Spinal cord (tissue), 10 donors: ENCODE data around the gene SHANK2. TPM values are rescaled to one million over a fixed set of nuclear protein-coding genes. Genes with fewer than 3 reads are reported as not detected.
A peak's percentile ranks its signal among the peaks of the same experiment; 100 is the strongest.

ENCODE experiments used
- DNase-seq, 6 donors: peaks; one replicate each; pipeline versions ENCODE4 v3.0.0 to v3.0.0-alpha.2; 2013 to 2015; ENCODE audit warnings: low spot score in 6 of 6, low read depth in 4 of 6
- H3K27ac ChIP-seq: one replicate; pipeline ENCODE4 v1.5.1; 2013; ENCODE audit warnings: low read depth, low read length, control low read depth
- H3K27me3 ChIP-seq: one replicate; pipeline ENCODE4 v1.6.1; 2013; ENCODE audit warnings: low read length; ENCODE audit not compliant: control insufficient read depth, insufficient read depth
- H3K36me3 ChIP-seq: one replicate; pipeline ENCODE4 v1.6.1; 2013; ENCODE audit warnings: low read length; ENCODE audit not compliant: control insufficient read depth, insufficient read depth
- H3K4me1 ChIP-seq: one replicate; pipeline ENCODE4 v1.6.1; 2013; ENCODE audit warnings: low read length; ENCODE audit not compliant: control insufficient read depth, insufficient read depth
- H3K4me3 ChIP-seq: one replicate; pipeline ENCODE4 v1.5.1; 2013; ENCODE audit warnings: low read depth, low read length, control low read depth
- H3K9me3 ChIP-seq: one replicate; pipeline ENCODE4 v1.6.1; 2013; ENCODE audit warnings: low read length; ENCODE audit not compliant: control insufficient read depth, insufficient read depth
- WGBS: methylation state at CpG from one replicate; pipeline ENCODE4 v1.1.5; 2013; ENCODE audit warnings: missing lambda C conversion rate; ENCODE audit not compliant: insufficient coverage; 5-methylcytosine and 5-hydroxymethylcytosine counted together
- polyA plus RNA-seq, 2 donors: library from polyadenylated mRNA; unstranded; fragments of 120-200 nt; gene quantifications; one replicate each; pipeline ENCODE4 v1.2.1, GENCODE V29; 2013; ENCODE audit not compliant: insufficient read length in 2 of 2
- total RNA-seq, 2 donors: library from RNA; depleted of rRNA in 1 of 2; stranded (reverse); fragments of 120-200 nt in 1 of 2; fragments of >200 nt in 1 of 2; gene quantifications; one replicate each; pipeline versions ENCODE4 v1.2.3 to v1.2.4, GENCODE V29; 2013 to 2014
- donor health status: healthy.

Gene SHANK2
- total and polyA plus RNA-seq, 4 donors: 10.9 to 36.4 (median 28.6) TPM

DNA sequence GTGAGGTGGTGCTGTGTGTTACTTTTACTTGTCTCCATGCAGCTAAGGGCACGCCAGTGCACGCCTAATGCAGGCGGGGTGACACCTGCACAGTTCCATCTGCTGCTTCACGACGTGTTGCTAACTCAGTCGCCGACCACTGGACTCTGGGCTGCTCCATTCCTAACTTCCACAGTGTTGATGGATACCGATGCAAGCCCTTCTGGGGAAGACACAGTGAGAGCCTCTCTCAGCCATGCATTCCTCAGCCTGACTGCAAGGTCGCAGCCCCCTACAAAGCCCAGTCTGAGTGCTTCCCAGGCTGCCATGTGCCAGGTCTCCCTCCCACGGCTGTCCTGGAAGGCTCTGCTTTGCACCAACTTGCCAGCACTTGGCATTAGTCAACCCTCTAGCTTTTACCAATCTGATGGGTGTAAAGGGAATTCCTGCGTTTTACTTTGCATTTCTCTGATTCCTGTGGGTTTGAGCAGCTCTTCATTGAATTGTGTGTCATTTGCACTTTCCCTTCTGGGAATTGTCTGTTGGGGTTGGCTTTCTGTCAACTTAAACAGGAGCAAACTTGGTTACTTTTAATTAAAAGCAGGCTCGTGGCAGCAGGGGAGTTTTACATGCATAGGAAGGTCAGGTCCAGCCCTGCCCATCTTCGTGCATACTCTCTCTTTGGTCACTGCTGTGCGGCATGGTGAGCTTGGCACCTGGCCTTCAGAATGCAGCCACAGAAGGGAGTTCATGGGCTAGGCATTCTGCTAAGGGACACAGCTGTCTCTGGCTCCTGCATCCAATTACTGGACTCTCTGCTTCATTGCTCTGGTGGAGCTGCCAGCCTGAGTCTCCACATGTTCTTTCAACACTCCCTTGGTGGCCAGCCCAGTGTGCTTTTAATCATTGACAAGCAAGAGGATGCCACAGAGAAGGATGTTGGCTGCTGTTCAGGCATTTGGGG is 34.6 kb upstream of the SHANK2 start:
- peaks cover 35% of the 10 kb centered on the region for H3K4me1 ChIP-seq
- H3K36me3 ChIP-seq: no peaks in the 10 kb centered on the region
- 42% methylated on average over 13 of the region's 14 CpGs for WGBS
- H3K27ac ChIP-seq: no peak overlapping the region
- peak; percentile 45 to 90 (median 64) for DNase-seq
- no peaks in the 10 kb centered on the region for H3K27me3 ChIP-seq
- H3K9me3 ChIP-seq: peaks cover 3% of the 10 kb centered on the region
- no peak overlapping the region for H3K4me3 ChIP-seq

DNA sequence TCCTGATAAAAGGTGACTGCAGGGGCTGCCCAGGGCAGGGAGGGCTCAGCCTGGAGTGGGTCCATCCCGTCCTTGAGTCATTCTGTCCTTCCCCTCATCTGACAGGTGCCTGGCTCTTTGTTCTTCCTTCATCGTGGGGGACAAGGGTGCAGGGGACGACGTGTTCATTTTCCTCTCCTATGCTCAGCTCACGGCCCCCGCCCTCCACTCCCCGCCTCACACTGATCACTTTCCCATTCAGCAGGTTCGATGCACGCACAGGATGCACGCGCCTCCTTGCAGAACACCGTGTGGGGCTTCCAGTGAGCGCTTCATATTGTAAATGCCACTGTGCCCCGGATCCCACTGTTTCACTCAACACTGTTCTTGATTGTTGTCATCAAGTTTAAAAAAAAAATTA is 32.7 kb upstream of the SHANK2 start:
- H3K27me3 ChIP-seq: no peaks in the 10 kb centered on the region
- WGBS: 83% methylated on average over 9 of the region's 14 CpGs

DNA sequence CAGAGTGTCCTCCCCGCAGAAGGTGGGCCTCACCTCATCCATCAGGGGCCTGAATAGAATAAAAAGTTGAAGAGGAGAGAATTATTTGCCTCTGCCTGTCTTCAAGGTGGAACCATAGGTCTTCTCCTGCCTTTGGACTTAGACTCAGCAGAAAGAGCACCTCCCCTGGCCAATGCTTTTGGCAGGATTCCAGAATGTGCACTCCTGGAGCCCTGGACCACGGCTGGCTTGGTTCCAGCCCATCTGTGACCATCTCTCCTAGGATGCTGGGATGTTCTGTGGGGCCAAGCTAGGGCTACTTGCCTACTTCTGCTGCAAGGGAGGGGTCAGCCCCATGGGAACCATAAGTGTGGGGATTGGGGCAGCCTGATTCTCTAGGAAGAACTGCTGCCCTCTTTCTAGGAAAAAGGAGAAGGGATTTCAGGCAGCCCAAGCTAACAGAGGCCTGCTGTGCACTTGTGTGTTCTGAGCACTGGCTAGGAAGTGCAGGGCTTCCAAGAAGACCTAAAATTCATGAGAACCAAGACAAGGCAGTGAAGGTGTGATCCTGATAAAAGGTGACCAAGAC is 32.2 kb upstream of the SHANK2 start:
- H3K36me3 ChIP-seq: no peaks in the 10 kb centered on the region
- no peaks in the 10 kb centered on the region for H3K27me3 ChIP-seq
- H3K9me3 ChIP-seq: peaks cover under 1% of the 10 kb centered on the region
- peaks cover 35% of the 10 kb centered on the region for H3K4me1 ChIP-seq
- no peak overlapping the region for H3K27ac ChIP-seq
- no peak for DNase-seq
- WGBS: 38% methylated on average over 1 of the region's 2 CpGs
- no peak overlapping the region for H3K4me3 ChIP-seq

More for the DNA sequence above, 32.7 kb upstream of the SHANK2 start:
- no peak overlapping the region for H3K27ac ChIP-seq
- H3K9me3 ChIP-seq: peaks cover 3% of the 10 kb centered on the region
- no peak overlapping the region for H3K4me3 ChIP-seq
- no peaks in the 10 kb centered on the region for H3K36me3 ChIP-seq
- H3K4me1 ChIP-seq: peaks cover 35% of the 10 kb centered on the region
- DNase-seq: no peak

DNA sequence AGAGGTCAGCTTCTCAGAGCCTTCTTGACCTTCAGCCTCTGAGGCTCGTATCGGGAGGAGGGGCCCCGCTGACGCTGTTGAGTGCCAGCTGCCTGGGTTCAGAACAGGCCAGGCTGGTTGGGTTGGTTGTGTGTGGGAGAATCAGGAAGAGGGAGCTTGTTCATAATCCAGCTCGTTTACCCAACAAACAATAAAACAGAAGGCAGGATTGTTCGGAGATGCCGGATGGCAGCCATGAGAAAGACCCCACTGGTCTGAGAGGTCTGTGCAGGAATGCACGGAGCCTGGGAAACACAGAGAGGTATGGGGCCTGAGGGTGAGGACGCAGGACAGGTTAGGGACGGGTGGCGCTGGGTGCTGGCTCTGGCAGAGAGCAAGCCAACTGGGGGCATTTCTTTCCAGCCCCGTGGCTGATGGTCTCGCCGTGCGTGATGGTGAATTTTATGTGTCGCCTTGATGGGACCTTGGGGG is 31.6 kb upstream of the SHANK2 start:
- H3K27me3 ChIP-seq: no peaks in the 10 kb centered on the region
- no peak for DNase-seq
- H3K27ac ChIP-seq: no peak overlapping the region
- peaks cover 35% of the 10 kb centered on the region for H3K4me1 ChIP-seq
- H3K36me3 ChIP-seq: no peaks in the 10 kb centered on the region
- WGBS: 93% methylated on average over 12 of the region's 16 CpGs
- no peaks in the 10 kb centered on the region for H3K9me3 ChIP-seq
- H3K4me3 ChIP-seq: no peak overlapping the region

DNA sequence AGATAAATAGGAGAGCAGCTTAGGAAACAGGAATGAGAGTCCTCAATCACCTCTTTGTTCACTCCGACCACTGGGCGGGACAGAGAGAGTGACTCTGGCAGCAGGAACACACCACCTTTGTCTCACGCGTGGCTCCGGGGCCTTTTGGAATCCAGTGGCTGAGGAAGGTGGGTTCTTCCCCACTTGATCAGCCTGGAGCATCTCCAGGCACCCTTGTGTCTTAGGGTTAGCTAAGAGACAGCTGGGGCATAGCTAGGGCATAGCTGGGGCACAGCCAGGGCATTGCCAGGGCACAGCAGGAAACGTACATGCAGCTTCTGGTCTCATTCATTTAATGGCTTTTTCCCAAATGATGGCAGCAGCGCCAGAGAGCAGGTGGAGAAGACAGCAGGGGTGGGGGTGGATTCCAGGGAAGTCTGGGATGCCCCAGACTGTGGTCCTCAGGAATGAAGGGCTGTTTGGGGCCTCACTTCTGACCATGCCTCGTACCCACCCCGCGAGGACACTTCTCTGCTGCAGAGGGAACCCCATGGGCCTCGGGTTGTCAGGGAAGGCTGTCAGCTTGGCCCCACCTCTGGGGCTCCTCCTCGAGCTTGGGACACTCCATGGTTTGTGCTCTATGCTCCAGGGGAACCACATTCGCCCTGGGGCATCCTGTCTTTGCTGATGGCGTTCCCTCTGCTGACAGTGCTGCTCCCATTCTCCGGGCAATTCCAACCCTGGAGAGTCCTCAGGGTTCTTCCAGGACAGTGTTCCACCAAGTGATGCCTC is 30.4 kb upstream of the SHANK2 start:
- Histone ChIP-seq H3K27ac (no peak overlapping the region), H3K27me3 (no peaks in the 10 kb centered on the region), H3K4me3 (no peak overlapping the region), H3K9me3 (no peaks in the 10 kb centered on the region), H3K36me3 (no peaks in the 10 kb centered on the region), H3K4me1 (peaks cover 35% of the 10 kb centered on the region)
- DNase-seq: no peak
- 74% methylated on average over 13 of the region's 15 CpGs for WGBS

DNA sequence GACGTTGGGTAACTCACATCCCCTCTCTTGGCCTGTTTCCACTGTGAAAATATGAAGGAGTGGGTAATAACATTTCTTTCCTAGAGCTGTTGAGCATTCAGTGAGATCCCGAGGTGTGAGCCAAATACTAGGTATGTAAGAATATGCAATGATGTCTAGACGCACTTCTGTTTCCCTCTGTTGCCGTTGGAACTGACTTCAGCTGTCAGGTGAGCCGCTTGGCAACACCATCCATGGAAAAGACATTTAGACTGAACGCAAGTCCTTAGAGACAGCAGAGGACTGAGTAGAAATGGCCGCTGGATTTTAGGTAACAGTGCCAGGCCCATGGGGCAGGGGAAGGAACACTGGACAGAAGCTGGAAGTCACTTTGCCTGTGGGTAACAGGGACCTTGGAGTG is 29.5 kb upstream of the SHANK2 start:
- no peak overlapping the region for H3K4me3 ChIP-seq
- peak in 2 of 6 donors; percentile 38 to 42 for DNase-seq

DNA sequence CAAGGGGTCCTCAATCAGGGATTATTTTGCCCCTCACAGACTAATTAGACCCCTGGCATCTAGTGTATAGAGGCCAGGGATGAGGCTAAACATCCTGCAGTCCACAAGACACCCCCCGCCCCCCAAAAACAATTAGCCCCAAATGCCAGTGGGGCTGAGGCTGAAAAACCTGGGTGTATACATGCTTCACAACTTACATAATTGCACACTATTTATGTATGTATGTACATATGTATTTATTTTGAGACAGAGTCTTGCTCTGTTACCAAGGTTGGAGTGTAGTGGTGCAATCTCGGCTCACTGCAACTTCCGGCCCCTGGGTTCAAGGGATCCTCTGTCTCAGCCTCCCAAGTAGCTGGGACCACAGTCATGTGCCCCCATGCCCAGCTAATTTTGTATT is 28.8 kb upstream of the SHANK2 start:
- Histone ChIP-seq H3K36me3 (no peaks in the 10 kb centered on the region), H3K4me3 (no peak overlapping the region), H3K4me1 (peaks cover 21% of the 10 kb centered on the region), H3K27ac (no peak overlapping the region), H3K9me3 (no peaks in the 10 kb centered on the region), H3K27me3 (no peaks in the 10 kb centered on the region)
- DNase-seq: no peak
- 95% methylated on average over 2 of the region's 3 CpGs for WGBS

More for the DNA sequence above, 29.5 kb upstream of the SHANK2 start:
- Histone ChIP-seq H3K9me3 (no peaks in the 10 kb centered on the region), H3K36me3 (no peaks in the 10 kb centered on the region), H3K27ac (no peak overlapping the region), H3K4me1 (peaks cover 28% of the 10 kb centered on the region), H3K27me3 (no peaks in the 10 kb centered on the region)
- WGBS: 85% methylated on average over 6 of the region's 7 CpGs

DNA sequence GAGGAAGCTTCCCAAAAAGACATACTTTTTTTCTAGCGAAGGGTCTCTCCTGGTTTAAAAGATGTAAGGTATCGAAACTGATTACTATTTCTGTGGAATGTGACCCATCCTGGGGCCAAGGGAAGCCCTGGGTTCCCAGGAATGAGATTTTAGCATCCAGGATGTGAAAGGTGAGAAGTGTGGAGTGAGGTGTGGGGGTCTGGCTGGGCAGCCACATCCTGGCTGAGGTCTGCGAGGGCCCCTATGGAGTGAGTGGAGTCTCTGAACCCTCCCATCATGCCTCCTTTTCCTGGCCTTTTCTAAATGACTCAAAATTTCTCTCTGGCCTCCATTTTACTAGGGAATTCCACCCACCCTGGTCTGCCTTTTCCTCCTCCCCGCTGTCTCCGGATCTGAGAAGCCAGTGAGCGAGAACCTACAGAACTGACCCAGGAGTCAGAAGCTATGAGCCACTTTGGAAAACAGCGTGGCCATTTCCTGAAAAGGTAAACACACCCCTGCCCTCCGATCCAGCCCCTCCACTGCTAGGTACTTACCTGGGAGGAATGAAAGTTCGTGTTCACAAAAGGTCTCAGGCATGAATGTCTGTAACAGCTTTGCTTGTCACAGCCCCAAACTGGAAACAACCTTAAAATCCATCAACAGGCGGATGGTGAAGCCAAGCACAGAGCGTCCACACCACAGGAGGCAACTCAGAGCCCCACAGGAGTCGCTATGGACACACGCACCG is 27.7 kb upstream of the SHANK2 start:
- DNase-seq: no peak
- Histone ChIP-seq H3K4me3 (no peak overlapping the region), H3K27me3 (no peaks in the 10 kb centered on the region), H3K36me3 (no peaks in the 10 kb centered on the region), H3K9me3 (no peaks in the 10 kb centered on the region), H3K27ac (no peak overlapping the region), H3K4me1 (peaks cover 20% of the 10 kb centered on the region)
- 83% methylated on average over 14 of the region's 14 CpGs for WGBS

DNA sequence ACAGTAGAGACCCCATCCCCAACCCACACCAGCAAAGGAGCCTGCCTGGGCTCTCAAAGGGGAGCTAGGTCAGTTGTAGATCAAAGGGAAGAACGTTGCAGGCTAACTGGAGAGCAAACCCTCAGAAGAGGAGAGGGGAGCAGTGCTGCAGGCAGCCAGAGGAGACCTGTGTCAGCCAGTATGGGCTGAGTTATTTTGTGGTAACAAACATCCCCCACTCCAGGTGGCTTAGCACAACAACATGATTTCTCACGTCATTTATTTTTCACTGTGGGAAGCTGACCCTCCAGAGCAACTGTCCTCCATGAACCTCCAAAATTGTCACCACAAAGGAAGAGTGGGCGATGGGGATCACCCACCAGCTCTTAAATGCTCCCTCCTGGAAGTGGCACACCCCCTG is 19.8 kb upstream of the SHANK2 start:
- Histone ChIP-seq H3K9me3 (no peaks in the 10 kb centered on the region), H3K4me1 (peaks cover 19% of the 10 kb centered on the region), H3K27ac (no peak overlapping the region), H3K36me3 (no peaks in the 10 kb centered on the region), H3K27me3 (no peaks in the 10 kb centered on the region), H3K4me3 (no peak overlapping the region)
- no peak for DNase-seq
- 100% methylated on average over 1 of the region's 3 CpGs for WGBS
